Hepatocyte (in vitro differentiated cells): ENCODE measurements around the gene PPP3R1.

Experiments
- EZH2 ChIP-seq: fragments of 200-600 bp; sonication (generic); IDR thresholded peaks from 2 replicates; pipeline ENCODE4 v1.6.1; 2016; ENCODE audit warnings: antibody characterized with exemption, mild to moderate bottlenecking, borderline replicate concordance
- EZH2phosphoT487 ChIP-seq: fragments of 200-600 bp; sonication (generic); IDR thresholded peaks from one replicate; pipeline ENCODE4 v1.6.1; 2018; ENCODE audit warnings: antibody characterized with exemption, mild to moderate bottlenecking, low read depth, moderate library complexity; ENCODE audit not compliant: unreplicated experiment, severe bottlenecking
- TF ChIP-seq, protein P1 (sequence below): fragments of 200-600 bp; sonication (generic); IDR thresholded peaks from 2 replicates; pipeline ENCODE4 v1.5.1; 2016; ENCODE audit warnings: antibody characterized with exemption, mild to moderate bottlenecking; ENCODE audit not compliant: poor library complexity

DNA sequence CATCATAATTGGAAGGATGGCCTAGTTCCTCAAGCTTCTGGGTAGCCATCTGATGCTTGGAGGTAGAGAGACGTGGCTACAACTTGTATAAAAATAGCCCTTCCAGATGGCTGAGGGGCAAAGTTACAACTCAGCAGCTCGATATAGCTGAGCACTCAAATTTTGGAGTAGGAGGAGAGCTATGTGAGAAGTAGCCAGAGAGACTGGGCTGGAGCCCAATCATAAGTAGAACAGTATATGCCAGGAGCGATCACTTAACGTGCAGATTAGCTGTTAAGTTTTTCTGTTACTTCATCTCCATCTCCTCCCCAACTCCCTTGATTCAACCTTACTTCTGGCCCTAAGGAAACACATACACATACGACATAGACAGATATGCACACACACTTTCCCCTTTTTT is 38.6 kb upstream of the PPP3R1 start:
- TF ChIP-seq EZH2 (no peak), EZH2phosphoT487 (no peak)
- TF ChIP-seq, protein P1, sequence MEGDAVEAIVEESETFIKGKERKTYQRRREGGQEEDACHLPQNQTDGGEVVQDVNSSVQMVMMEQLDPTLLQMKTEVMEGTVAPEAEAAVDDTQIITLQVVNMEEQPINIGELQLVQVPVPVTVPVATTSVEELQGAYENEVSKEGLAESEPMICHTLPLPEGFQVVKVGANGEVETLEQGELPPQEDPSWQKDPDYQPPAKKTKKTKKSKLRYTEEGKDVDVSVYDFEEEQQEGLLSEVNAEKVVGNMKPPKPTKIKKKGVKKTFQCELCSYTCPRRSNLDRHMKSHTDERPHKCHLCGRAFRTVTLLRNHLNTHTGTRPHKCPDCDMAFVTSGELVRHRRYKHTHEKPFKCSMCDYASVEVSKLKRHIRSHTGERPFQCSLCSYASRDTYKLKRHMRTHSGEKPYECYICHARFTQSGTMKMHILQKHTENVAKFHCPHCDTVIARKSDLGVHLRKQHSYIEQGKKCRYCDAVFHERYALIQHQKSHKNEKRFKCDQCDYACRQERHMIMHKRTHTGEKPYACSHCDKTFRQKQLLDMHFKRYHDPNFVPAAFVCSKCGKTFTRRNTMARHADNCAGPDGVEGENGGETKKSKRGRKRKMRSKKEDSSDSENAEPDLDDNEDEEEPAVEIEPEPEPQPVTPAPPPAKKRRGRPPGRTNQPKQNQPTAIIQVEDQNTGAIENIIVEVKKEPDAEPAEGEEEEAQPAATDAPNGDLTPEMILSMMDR = no peak
